Measurements from ENCODE around the gene CACNA2D1.
"Not testable (repeated sequence)": the region's sequence is repeated elsewhere in the genome, so short reads cannot be mapped to it uniquely, and the experiment has no call there.

Gene CACNA2D1

DNA sequence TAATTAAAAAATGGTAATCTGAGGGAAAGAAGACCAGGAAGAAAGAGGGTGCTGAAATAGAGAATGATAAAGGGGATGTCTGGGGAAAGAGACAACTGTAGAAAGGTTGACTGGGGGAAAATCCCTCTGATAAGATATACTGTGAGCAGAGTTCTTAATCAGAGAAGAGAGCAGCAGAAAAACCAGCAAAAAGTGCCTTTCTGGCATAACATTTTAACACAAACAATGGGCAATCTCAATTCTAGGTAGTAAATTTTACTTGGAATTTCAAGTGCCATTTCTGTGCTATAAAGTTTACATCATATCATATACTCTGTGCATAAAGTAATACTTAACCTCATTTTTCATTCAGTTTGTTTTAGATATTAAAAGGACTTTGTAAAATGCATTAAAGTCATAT lies 421.9 kb downstream of the CACNA2D1 start:
- no peak for DNase-seq
- TF ChIP-seq, protein P1, sequence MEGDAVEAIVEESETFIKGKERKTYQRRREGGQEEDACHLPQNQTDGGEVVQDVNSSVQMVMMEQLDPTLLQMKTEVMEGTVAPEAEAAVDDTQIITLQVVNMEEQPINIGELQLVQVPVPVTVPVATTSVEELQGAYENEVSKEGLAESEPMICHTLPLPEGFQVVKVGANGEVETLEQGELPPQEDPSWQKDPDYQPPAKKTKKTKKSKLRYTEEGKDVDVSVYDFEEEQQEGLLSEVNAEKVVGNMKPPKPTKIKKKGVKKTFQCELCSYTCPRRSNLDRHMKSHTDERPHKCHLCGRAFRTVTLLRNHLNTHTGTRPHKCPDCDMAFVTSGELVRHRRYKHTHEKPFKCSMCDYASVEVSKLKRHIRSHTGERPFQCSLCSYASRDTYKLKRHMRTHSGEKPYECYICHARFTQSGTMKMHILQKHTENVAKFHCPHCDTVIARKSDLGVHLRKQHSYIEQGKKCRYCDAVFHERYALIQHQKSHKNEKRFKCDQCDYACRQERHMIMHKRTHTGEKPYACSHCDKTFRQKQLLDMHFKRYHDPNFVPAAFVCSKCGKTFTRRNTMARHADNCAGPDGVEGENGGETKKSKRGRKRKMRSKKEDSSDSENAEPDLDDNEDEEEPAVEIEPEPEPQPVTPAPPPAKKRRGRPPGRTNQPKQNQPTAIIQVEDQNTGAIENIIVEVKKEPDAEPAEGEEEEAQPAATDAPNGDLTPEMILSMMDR (IDR thresholded peaks at IDR 0.05; ENCODE audit: low read depth, low read length), result no peak
- no peak overlapping the region for H3K4me3 ChIP-seq (ENCODE audit: low read depth, low read length)
- H3K4me1 ChIP-seq, result peaks cover 29% of the 10 kb centered on the region
- H3K36me3 ChIP-seq, result no peaks in the 10 kb centered on the region
- no peaks in the 10 kb centered on the region for H3K9me3 ChIP-seq
- no peaks in the 10 kb centered on the region for H3K27me3 ChIP-seq

DNA sequence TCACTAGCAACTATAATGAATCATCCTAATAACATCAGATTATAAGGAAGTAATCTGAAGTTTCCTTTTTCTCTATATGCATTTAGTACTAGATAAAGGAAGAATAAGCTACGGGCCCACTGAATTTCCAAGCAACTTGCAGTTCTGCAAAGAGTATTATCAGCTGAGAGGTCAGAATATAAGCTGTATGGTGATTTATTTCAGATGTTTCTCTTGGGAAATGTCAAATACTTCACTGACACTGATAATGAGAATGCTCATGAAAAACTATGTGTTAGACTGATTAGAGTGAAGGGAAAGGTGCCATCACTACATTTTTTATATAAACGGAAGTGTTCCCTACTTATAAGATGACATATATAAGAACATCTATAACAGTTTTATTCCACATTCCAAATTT lies 422.5 kb downstream of the CACNA2D1 start:
- H3K36me3 ChIP-seq, result no peaks in the 10 kb centered on the region
- no peak for DNase-seq
- peaks cover 28% of the 10 kb centered on the region for H3K4me1 ChIP-seq
- TF ChIP-seq, protein P1 (IDR thresholded peaks at IDR 0.05; ENCODE audit: low read depth, low read length), result no peak
- no peaks in the 10 kb centered on the region for H3K9me3 ChIP-seq
- no peak overlapping the region for H3K4me3 ChIP-seq (ENCODE audit: low read depth, low read length)
- no peaks in the 10 kb centered on the region for H3K27me3 ChIP-seq

DNA sequence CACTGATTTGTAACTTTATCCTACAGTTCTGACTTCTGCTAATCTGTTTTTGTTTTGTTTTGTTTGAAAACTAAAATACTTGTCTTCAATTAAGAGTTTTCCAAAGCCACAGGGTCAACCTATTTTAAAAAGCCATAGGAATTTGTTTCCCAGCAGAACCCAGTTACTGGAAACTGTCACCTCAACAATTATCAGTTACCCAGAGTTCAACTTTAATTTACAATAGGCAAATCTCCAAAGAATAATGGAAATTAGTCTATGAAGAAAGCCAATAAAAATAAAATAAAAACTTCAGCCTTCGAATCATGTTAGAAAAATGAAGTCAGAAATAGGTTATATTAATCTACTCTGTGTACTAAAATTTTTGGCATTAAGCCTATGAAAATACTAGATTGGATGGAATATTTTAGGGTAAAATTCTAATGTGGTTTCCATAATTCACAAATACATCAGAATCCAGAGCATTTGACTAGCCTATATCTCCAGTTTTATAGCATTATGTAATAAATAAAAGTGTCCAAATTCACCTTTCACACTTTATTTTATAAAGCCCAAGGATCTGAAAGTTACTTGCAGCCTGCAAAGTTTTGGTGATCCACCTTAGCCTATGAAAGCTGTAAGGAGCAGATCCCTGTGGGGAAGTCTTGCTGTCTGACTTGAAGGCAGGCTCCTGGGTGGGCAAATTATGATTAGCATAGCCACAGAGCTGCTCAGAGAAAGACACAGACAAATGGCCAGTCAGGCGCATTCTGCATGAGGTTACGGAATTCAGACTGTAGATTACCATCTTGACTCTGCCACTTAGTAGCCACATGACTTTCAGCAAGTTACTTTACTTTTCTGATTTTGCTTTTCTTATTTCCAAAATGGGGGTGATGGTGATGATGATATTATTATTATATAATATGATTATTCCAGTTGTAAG lies 423.8 kb downstream of the CACNA2D1 start:
- H3K4me3 ChIP-seq (ENCODE audit: low read depth, low read length), result no peak overlapping the region
- H3K4me1 ChIP-seq, result peaks cover 30% of the 10 kb centered on the region
- no peaks in the 10 kb centered on the region for H3K36me3 ChIP-seq
- DNase-seq, result peak; percentile 47
- no peaks in the 10 kb centered on the region for H3K9me3 ChIP-seq
- TF ChIP-seq, protein P1 (IDR thresholded peaks at IDR 0.05; ENCODE audit: low read depth, low read length), result no peak
- no peaks in the 10 kb centered on the region for H3K27me3 ChIP-seq

DNA sequence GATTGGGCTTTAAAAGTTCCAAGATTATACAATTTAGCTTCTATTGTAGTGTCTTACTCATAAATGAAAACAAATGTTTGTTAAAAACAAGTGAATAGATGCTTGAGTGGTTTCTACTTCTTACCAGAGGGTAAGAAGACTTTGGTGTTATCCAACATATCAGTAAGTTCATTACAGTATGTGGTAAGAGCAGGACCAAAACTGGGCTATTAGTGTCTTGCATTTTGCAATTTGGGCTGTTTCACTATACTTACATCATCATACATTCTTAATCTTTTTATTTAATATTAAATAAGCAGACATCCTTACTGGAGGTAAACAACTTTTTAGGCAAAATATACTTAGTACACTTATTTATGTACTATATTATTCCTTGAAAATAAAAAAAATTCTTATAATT lies 425.4 kb downstream of the CACNA2D1 start:
- TF ChIP-seq, protein P1 (IDR thresholded peaks at IDR 0.05; ENCODE audit: low read depth, low read length), result no peak
- no peak for DNase-seq

DNA sequence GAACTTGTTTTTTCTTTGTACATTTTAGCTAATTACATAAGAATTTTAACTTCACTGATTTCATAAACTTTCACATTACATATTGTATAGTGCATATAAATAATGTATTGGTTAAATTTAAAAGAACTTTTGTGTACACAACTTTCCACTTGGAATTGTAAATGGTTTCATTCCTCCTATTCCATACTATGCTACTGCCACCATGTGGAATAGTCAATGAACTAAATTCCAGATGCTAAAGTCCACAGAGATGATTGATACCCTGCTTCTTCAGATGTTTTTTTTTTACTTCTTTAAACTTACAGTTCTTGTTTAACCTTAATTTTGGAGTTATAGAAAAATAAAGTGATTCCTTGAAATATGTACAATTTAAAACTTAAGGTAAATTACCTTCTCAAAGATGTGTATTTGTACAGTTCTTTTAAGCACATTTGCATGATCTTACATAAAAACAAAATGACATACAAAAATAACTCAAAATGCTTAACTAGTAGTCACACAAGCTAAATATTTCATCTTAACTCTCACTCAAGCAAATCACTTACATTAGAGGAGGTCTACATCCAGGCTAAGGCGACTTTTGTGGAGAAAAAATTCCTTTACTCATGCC lies 426.1 kb downstream of the CACNA2D1 start:
- no peaks in the 10 kb centered on the region for H3K9me3 ChIP-seq
- H3K4me3 ChIP-seq (ENCODE audit: low read depth, low read length), result no peak overlapping the region
- peaks cover 31% of the 10 kb centered on the region for H3K4me1 ChIP-seq
- TF ChIP-seq, protein P1 (IDR thresholded peaks at IDR 0.05; ENCODE audit: low read depth, low read length), result peak; percentile 67
- no peak for DNase-seq
- no peaks in the 10 kb centered on the region for H3K36me3 ChIP-seq
- H3K27me3 ChIP-seq, result no peaks in the 10 kb centered on the region

More for the DNA sequence above, 425.4 kb downstream of the CACNA2D1 start:
- no peak overlapping the region for H3K4me3 ChIP-seq (ENCODE audit: low read depth, low read length)
- no peaks in the 10 kb centered on the region for H3K36me3 ChIP-seq
- no peaks in the 10 kb centered on the region for H3K9me3 ChIP-seq
- H3K27me3 ChIP-seq, result no peaks in the 10 kb centered on the region
- H3K4me1 ChIP-seq, result peaks cover 30% of the 10 kb centered on the region

DNA sequence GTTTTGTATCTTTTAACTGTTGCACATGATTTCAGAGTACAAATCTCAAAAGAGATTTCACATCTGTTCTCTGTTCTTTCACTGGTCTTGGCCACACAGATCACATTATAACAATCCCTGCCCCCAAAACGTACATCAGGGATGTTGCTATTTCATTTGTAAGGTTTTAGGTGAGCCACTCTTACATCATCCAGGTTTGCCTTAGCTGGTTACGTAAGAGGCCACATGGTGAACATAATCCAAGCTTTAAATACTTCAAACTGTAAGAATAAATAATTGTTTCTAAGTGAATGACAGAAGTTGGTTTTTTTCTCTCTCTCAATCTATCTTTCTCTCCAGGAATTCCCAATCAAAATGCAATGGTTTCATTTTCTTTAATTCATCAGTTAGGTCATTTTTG lies 427.8 kb downstream of the CACNA2D1 start:
- no peaks in the 10 kb centered on the region for H3K9me3 ChIP-seq
- H3K4me3 ChIP-seq (ENCODE audit: low read depth, low read length), result no peak overlapping the region
- DNase-seq, result no peak
- H3K27me3 ChIP-seq, result no peaks in the 10 kb centered on the region
- TF ChIP-seq, protein P1 (IDR thresholded peaks at IDR 0.05; ENCODE audit: low read depth, low read length), result no peak
- 0 out of 2 replicates have a peak, but pooled peaks cover 3% of the 10 kb centered on the region for H3K36me3 ChIP-seq
- peaks cover 20% of the 10 kb centered on the region for H3K4me1 ChIP-seq

DNA sequence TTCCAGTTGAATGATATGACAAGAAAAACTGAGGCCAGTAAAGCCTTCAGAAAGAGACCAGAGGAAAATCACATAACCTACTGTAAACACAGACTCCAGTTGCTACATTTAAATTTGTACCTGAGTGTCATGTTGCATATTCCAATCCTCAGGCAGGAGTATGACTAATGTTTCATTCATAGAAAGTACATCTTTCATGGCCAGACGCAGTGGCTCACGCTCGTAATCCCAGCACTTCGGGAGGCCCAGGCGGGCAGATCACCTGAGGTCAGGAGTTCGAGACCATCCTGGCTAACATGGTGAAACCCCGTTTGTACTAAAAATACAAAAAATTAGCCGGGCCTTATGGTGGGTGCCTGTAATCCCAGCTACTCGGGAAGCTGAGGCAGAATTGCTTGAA lies 429.0 kb downstream of the CACNA2D1 start:
- H3K4me1 ChIP-seq, result peaks cover 14% of the 10 kb centered on the region
- H3K9me3 ChIP-seq; H3K4me3 ChIP-seq (ENCODE audit: low read depth, low read length); H3K36me3 ChIP-seq; DNase-seq; H3K27me3 ChIP-seq: not testable (repeated sequence)
